Activated T-cell treated with anti-CD3 and anti-CD28 coated beads, Interleukin-2, amount 50 U/mL, for 72 hours (primary cell): Measurements from ENCODE around the gene RALGAPB. TPM values are rescaled to one million over a fixed set of nuclear protein-coding genes. Genes with fewer than 3 reads are reported as not detected.
"Not testable (repeated sequence)": the region's sequence is repeated elsewhere in the genome, so short reads cannot be mapped to it uniquely, and the experiment has no call there.

Experiments used
- ATAC-seq, 2 donors: fragments of 150-1000 bp; cut with Tn5 transposase; replicated peaks in 1 of 2; 2 replicates each; pipeline ENCODE4 v1.10.0; 2021; ENCODE audit warnings: moderate library complexity in 2 of 2, mild to moderate bottlenecking in 1 of 2
- DNase-seq, 2 donors: peaks; one replicate each; pipeline ENCODE4 v3.0.0; 2021 to 2022; ENCODE audit warnings: mixed read lengths in 1 of 2
- H3K27ac Mint-ChIP-seq: one replicate; pipeline ENCODE4 v1.8.0; 2022; ENCODE audit warnings: mild to moderate bottlenecking, moderate library complexity, mixed read lengths
- H3K27me3 Mint-ChIP-seq: one replicate; pipeline ENCODE4 v1.8.0; 2022; ENCODE audit warnings: low read depth, mixed read lengths
- H3K36me3 Mint-ChIP-seq, 2 donors: one replicate each; pipeline ENCODE4 v1.8.0; 2022; ENCODE audit warnings: mixed read lengths in 2 of 2, mild to moderate bottlenecking in 1 of 2; ENCODE audit not compliant: insufficient read depth in 2 of 2
- H3K4me1 Mint-ChIP-seq: one replicate; pipeline ENCODE4 v1.8.0; 2022; ENCODE audit warnings: low read depth, mixed read lengths
- H3K4me3 Mint-ChIP-seq, 2 donors: one replicate each; pipeline ENCODE4 v1.8.0; 2022; ENCODE audit warnings: mild to moderate bottlenecking in 2 of 2, mixed read lengths in 2 of 2, moderate library complexity in 2 of 2
- H3K9me3 Mint-ChIP-seq, 2 donors: one replicate each; pipeline ENCODE4 v1.8.0; 2022; ENCODE audit warnings: mixed read lengths in 2 of 2
- total RNA-seq, 2 donors: library from RNA; stranded (reverse); gene quantifications; one replicate each; pipeline ENCODE4 v1.2.3, GENCODE V29; 2022

RALGAPB gene
- 10 to 100 TPM; 39.5 to 43.3 TPM for total RNA-seq

DNA sequence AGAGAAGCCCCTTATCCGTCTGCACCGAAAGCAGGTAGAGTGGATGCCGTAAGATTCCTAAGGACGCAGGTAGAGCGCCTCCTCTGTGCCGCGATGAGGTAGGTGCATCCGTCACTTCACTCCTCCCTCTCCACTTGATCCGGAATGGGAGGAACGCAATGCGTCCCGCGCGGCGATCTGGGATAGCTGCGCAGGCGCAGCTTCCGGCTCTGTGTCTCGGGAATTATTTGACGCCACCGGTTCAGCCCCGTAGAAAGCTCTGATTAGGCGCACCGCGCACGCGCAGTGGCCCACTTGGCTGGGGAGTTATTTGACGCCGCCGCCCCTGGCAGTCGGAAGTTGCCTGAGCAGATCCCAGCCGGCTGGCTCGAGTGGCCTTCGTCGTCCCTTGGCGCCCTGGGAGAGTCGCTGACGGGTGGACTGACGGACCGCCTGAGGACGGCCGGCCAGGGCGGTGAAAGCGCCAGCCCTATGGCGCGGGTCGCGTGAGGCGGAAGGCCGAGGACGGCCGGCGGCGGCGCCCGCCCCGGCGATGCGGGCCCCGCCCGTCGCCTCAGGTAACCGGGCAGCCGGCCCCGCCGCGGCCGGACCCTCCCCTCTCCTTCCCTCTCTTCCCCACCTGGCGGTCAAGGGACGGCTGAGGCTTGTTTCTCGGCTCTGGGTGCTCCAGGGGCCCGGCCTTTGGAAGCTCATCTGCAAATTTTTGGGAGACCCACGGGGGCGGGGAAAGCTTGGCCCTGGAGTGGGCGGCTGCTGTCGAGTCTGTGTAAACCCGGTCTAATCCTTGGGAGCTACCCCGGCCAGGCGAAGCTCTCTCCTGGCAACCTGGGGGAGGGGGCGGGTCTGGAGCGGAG is at the start of gene RALGAPB:
TSS of gene RALGAPB (plus strand) at position 331 of the 854 bp plus-strand sequence. CDS start 15,590 bp downstream, outside the sequence.
- DNase-seq (peak; percentile 96 to 98), ATAC-seq (peak; percentile 91 to 96)
- Mint-ChIP-seq H3K27ac (peak within 1 kb of the TSS; percentile 74), H3K4me3 (peak within 1 kb of the TSS; percentile 89), H3K9me3 (no peaks in the 10 kb centered on the region), H3K27me3 (no peaks in the 10 kb centered on the region), H3K36me3 (peaks cover 0 to 1% of the 10 kb centered on the region in 2 donors), H3K4me1 (peaks cover 47% of the 10 kb centered on the region)

- Mint-ChIP-seq H3K27ac (peak overlapping the region; percentile 75), H3K27me3 (no peaks in the 10 kb centered on the region)
- no peak for DNase-seq
Measured at GRCh38 chr20:38423541-38423940, 49.1 kb upstream of the RALGAPB start.

GRCh38 chr20:38424401-38424800 is 48.2 kb upstream of the RALGAPB start:
- H3K9me3 Mint-ChIP-seq: no peaks in the 10 kb centered on the region
- no peak for DNase-seq
- H3K27ac Mint-ChIP-seq: no peak overlapping the region
- no peaks in the 10 kb centered on the region for H3K27me3 Mint-ChIP-seq
- H3K36me3 Mint-ChIP-seq: peaks cover 21 to 66% of the 10 kb centered on the region in 2 donors
- peaks cover 50% of the 10 kb centered on the region for H3K4me1 Mint-ChIP-seq
- H3K4me3 Mint-ChIP-seq: no peak overlapping the region
- ATAC-seq: no peak

More at GRCh38 chr20:38423541-38423940, 49.1 kb upstream of the RALGAPB start:
- Mint-ChIP-seq H3K9me3 (no peaks in the 10 kb centered on the region), H3K4me3 (no peak overlapping the region), H3K36me3 (peaks cover 18 to 62% of the 10 kb centered on the region in 2 donors), H3K4me1 (peaks cover 42% of the 10 kb centered on the region)
- ATAC-seq: no peak

DNA sequence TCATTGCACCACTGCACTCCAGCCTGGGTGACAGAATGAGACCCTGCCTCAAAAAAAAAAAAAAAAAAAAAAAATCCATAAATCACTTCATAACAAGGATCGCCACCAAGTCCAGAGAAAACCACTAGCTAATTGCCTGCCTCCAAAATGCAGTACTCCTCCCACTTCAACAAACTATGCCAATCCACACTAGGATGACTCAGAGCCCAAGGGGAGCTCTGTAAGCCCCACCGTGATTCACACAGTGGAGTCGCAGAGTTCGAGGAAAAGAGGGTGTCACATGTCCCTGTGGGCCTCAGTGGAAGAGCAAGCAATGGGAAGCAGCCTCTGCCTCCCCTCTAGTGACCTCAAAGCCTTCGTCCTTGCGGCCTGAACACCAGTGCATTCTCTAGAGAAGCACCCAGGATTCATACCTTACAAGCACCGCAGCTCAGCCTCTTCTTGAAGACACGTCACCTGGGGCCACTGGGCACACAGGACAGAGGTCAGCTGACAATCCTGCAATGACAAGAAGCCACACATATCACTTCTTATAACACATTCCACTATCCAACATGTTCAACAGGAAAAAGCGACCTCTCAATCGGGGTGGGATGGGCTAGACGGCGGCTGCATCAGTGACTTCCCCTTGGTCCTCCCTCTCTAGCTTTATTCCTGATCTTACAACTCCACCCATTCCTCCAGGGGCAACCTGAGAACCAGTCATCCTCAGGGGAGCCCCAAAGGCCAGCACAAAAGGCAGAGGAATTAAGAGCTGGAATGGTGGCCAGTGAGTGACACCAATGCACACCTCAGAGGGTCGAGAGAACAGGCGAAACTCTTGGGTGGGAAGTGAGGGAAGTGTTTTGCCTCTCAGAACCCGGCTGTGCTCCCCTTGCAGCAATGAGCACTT is 46.4 kb upstream of the RALGAPB start:
- peak; percentile 60 to 79 for ATAC-seq
- no peaks in the 10 kb centered on the region for H3K9me3 Mint-ChIP-seq
- peak in 1 of 2 donors; percentile 29 for DNase-seq
- H3K36me3 Mint-ChIP-seq: peaks cover 24 to 65% of the 10 kb centered on the region in 2 donors
- peaks cover 64% of the 10 kb centered on the region for H3K4me1 Mint-ChIP-seq
- peak overlapping the region; percentile 17 for H3K27ac Mint-ChIP-seq
- H3K4me3 Mint-ChIP-seq: no peak overlapping the region
- no peaks in the 10 kb centered on the region for H3K27me3 Mint-ChIP-seq

GRCh38 chr20:38427655-38428023 is 45.0 kb upstream of the RALGAPB start:
- H3K4me1 Mint-ChIP-seq: peaks cover 70% of the 10 kb centered on the region
- no peaks in the 10 kb centered on the region for H3K9me3 Mint-ChIP-seq
- no peak overlapping the region for H3K27ac Mint-ChIP-seq
- DNase-seq (no peak), ATAC-seq (no peak)
- H3K36me3 Mint-ChIP-seq: peaks cover 20 to 57% of the 10 kb centered on the region in 2 donors
- no peak overlapping the region for H3K4me3 Mint-ChIP-seq
- H3K27me3 Mint-ChIP-seq: no peaks in the 10 kb centered on the region

DNA sequence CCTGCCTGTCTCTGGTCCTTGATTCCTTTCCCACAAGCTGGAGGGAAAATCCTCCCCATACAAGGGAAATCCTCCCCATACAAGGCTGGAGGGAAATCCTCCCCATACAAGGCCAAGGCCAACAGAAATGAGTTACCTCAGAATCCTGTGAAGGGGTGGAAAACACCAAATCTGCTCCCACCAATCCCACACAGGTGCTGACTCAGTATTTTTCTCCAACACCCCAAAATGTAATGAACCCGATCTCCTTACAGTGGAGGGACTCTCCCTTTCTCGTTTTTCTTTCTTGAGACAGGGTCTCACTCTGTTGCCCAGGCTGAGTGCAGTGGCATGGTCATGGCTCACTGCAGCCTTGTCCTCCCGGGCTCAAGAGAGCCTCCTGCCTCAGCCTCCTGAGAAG is 43.8 kb upstream of the RALGAPB start:
- ATAC-seq (no peak), DNase-seq (no peak)
- H3K27me3 Mint-ChIP-seq: no peaks in the 10 kb centered on the region
- no peaks in the 10 kb centered on the region for H3K9me3 Mint-ChIP-seq
- no peak overlapping the region for H3K4me3 Mint-ChIP-seq
- H3K36me3 Mint-ChIP-seq: peaks cover 19 to 58% of the 10 kb centered on the region in 2 donors
- peak overlapping the region; percentile 52 for H3K27ac Mint-ChIP-seq
- peaks cover 81% of the 10 kb centered on the region for H3K4me1 Mint-ChIP-seq

GRCh38 chr20:38429301-38429700 is 43.3 kb upstream of the RALGAPB start:
- Mint-ChIP-seq H3K4me3 (peak overlapping the region; percentile 23 to 49), H3K36me3 (peaks cover 22 to 58% of the 10 kb centered on the region in 2 donors), H3K27ac (peak overlapping the region; percentile 52), H3K9me3 (no peaks in the 10 kb centered on the region), H3K27me3 (no peaks in the 10 kb centered on the region), H3K4me1 (peaks cover 86% of the 10 kb centered on the region)
- DNase-seq (no peak), ATAC-seq (no peak)

DNA sequence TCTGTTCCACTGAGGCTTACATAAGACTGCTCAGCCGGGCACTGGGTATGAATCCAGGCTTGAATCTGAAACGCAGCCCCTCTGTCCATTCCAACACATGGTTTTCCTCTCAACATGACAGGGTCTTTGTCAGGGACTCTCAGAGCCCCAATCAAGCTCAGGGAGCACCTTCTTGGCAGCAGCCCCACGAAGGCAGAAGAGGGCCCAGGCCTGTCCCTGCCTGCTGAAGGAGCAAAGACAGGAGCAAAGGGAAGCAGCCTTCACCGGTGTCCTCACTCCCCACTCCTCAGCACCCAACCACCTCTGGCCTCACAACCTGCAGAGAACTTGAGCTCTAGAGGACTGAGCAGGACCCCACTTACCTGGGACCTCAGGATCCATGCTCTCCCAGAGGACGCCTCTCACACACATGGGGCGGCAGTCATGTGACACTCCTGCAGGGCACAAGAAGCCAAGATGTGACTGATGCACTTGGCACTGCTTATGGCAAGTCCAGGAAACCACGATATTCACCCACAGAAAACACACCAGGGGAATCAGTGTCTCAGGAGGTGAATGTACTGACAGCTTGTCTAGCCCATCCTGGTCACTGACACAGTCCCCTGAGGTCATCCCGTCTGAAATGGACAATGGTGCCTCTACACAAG is 41.8 kb upstream of the RALGAPB start:
- H3K9me3 Mint-ChIP-seq: no peaks in the 10 kb centered on the region
- H3K27me3 Mint-ChIP-seq: no peaks in the 10 kb centered on the region
- ATAC-seq (no peak), DNase-seq (no peak)
- peaks cover 24 to 55% of the 10 kb centered on the region in 2 donors for H3K36me3 Mint-ChIP-seq
- peaks cover 83% of the 10 kb centered on the region for H3K4me1 Mint-ChIP-seq
- H3K4me3 Mint-ChIP-seq: peak overlapping the region in 1 of 2 donors; percentile 98
- H3K27ac Mint-ChIP-seq: peak overlapping the region; percentile 86

DNA sequence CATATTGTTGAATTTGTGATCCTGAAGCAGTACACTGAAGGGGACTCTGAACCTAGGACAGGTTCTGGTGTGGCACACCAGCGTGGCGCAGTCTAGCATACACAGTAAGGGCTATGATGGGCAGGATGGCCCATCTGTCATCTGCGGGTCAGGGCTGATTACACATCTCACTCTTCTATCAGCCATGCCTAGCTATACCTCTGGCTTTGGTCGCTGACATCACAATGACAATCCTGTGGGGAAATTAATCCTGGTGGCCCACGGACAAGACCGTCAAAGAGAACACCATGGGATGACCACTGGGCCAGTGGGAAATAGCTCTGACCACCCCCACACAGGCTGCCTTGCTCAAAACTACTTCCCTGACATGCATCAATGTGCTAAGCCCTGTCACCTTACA is 40.4 kb upstream of the RALGAPB start:
- H3K4me3 Mint-ChIP-seq: peak overlapping the region; percentile 95 to 98
- no peaks in the 10 kb centered on the region for H3K27me3 Mint-ChIP-seq
- H3K9me3 Mint-ChIP-seq: peaks cover 0 to 2% of the 10 kb centered on the region in 2 donors
- peaks cover 20 to 50% of the 10 kb centered on the region in 2 donors for H3K36me3 Mint-ChIP-seq
- ATAC-seq (no peak), DNase-seq (no peak)
- peaks cover 69% of the 10 kb centered on the region for H3K4me1 Mint-ChIP-seq
- peak overlapping the region; percentile 98 for H3K27ac Mint-ChIP-seq

DNA sequence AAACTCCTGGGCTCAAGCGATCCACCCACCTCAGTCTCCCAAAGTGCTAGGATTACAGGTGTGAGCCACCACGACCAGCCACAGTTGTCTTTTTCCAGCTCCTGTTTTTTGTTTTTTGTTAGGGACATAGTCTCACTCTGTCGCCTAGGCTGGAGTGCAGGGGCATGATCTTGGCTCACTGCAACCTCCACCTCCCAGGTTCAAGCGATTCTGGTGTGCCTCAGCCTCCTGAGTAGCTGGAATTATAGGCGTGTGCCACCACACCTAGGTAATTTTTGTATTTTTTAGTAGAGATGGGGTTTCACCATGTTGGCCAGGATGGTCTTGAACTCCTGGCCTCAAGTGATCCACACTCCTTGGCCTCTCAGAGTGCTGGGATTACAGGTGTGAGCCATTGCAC is 39.8 kb upstream of the RALGAPB start:
- Mint-ChIP-seq H3K4me3 (peak overlapping the region; percentile 95 to 98), H3K36me3 (peaks cover 20 to 46% of the 10 kb centered on the region in 2 donors), H3K27ac (peak overlapping the region; percentile 98), H3K4me1 (peaks cover 63% of the 10 kb centered on the region)
- not testable (repeated sequence) for H3K27me3 Mint-ChIP-seq, ATAC-seq, DNase-seq, H3K9me3 Mint-ChIP-seq

DNA sequence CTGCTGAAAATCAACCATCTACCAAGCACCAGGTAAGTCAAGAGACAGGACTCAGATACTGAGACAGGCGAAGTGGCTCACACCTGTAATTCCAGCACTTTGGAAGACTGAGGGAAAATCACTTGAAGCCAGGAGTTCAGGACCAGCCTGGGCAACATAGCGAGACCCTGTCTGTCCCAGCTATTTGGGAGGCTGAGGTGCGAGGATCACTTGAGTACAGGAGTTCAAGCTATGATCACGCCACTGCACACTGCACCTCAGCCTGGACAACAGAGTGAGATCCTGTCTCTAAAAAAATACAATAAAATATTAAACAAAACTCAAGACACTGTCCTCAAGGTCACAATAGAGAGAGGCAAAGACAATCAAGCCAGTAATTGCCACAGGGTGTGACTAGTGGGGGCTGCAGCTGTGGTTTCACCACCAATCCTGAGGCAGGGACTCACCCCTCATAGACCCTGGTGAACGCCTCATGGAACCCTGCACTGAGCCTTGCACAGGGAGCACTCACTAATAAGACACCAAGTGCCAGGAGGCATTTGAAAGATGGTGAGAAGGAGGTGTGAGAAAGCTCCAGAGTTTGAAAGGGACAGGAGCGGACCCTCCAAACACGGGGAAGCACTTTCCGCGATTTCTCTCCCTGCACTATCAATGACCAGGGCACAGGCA is 39.2 kb upstream of the RALGAPB start:
- Mint-ChIP-seq H3K27ac (peak overlapping the region; percentile 98), H3K9me3 (peaks cover 0 to 2% of the 10 kb centered on the region in 2 donors), H3K4me3 (peak overlapping the region; percentile 95 to 98), H3K4me1 (peaks cover 58% of the 10 kb centered on the region), H3K27me3 (peaks cover 6% of the 10 kb centered on the region), H3K36me3 (peaks cover 20 to 43% of the 10 kb centered on the region in 2 donors)
- ATAC-seq: no peak
- no peak for DNase-seq

DNA sequence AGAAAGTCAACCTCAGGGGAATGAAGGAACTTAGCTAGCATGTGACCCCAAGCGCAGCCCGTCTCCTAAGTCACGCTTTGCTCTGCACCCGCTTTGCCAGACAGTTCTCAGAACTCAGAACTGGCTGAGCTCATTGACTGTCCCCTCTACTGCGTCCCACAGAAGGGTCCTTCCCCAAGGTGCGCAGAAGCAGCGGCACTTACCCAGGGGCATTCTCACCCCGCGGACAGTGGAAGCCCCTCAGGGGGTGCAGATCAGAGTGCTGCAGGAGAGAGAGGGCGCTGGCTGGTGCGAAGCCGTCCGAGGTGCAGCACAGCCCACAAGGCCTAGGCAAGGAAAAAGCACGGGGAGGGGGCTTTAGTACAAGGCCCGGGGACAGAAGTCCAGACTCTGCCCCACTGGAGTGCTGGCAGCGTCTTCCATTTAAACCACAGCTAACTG is 38.3 kb upstream of the RALGAPB start:
- peaks cover 18 to 37% of the 10 kb centered on the region in 2 donors for H3K36me3 Mint-ChIP-seq

More for the DNA sequence above, 38.3 kb upstream of the RALGAPB start:
- Mint-ChIP-seq H3K4me1 (peaks cover 50% of the 10 kb centered on the region), H3K9me3 (peaks cover 0 to 2% of the 10 kb centered on the region in 2 donors), H3K4me3 (peak overlapping the region; percentile 95 to 98), H3K27ac (peak overlapping the region; percentile 98), H3K27me3 (peaks cover 12% of the 10 kb centered on the region)
- DNase-seq (peak; percentile 17 to 26), ATAC-seq (peak; percentile 15 to 42)
